Endodermal cell (in vitro differentiated cells): Measurements from ENCODE around the gene MASP2. TPM values are rescaled to one million over a fixed set of nuclear protein-coding genes. Genes with fewer than 3 reads are reported as not detected.

Experiments
- DNase-seq: peaks from one replicate; pipeline ENCODE4 v3.0.0-alpha.2; 2017
- H3K27ac ChIP-seq: 2 replicates; pipeline ENCODE4 v1.5.1; 2013; ENCODE audit warnings: mild to moderate bottlenecking, low read depth, low read length, moderate library complexity
- H3K27me3 ChIP-seq: 2 replicates; pipeline ENCODE4 v1.6.1; 2013; ENCODE audit warnings: mild to moderate bottlenecking, low read length, moderate library complexity; ENCODE audit not compliant: insufficient read depth, control insufficient read depth, poor library complexity, severe bottlenecking
- H3K36me3 ChIP-seq: 2 replicates; pipeline ENCODE4 v1.7.0; 2013; ENCODE audit warnings: mild to moderate bottlenecking, low read length, moderate library complexity; ENCODE audit not compliant: control insufficient read depth, insufficient read depth
- H3K4me1 ChIP-seq: one replicate; pipeline ENCODE4 v1.7.0; 2013; ENCODE audit warnings: low read length; ENCODE audit not compliant: control insufficient read depth, insufficient read depth
- H3K4me3 ChIP-seq: 2 replicates; pipeline ENCODE4 v1.5.1; 2013; ENCODE audit warnings: mild to moderate bottlenecking, low read length, moderate library complexity
- H3K9ac ChIP-seq: 2 replicates; pipeline ENCODE4 v1.6.1; 2013; ENCODE audit warnings: mild to moderate bottlenecking, low read length, moderate library complexity; ENCODE audit not compliant: poor library complexity, severe bottlenecking; ENCODE audit errors: extremely low read depth
- H3K9me3 ChIP-seq: 2 replicates; pipeline ENCODE4 v1.6.1; 2013; ENCODE audit warnings: mild to moderate bottlenecking, low read length, moderate library complexity; ENCODE audit not compliant: control insufficient read depth
- H3K27ac Mint-ChIP-seq: 2 replicates; pipeline ENCODE4 v1.8.0; 2020; ENCODE audit warnings: mixed read lengths
- H3K27me3 Mint-ChIP-seq: 2 replicates; pipeline ENCODE4 v1.8.0; 2021; ENCODE audit warnings: mild to moderate bottlenecking, mixed read lengths; ENCODE audit not compliant: insufficient read depth
- H3K36me3 Mint-ChIP-seq: 2 replicates; pipeline ENCODE4 v1.8.0; 2020; ENCODE audit warnings: low read depth, mixed read lengths
- H3K4me1 Mint-ChIP-seq: 2 replicates; pipeline ENCODE4 v1.8.0; 2020; ENCODE audit warnings: mixed read lengths
- H3K4me3 Mint-ChIP-seq: 2 replicates; pipeline ENCODE4 v1.8.0; 2020; ENCODE audit warnings: mild to moderate bottlenecking, moderate library complexity, mixed read lengths
- H3K9me3 Mint-ChIP-seq: 2 replicates; pipeline ENCODE4 v1.8.0; 2020; ENCODE audit warnings: mild to moderate bottlenecking, mixed read lengths
- CTCF ChIP-seq: fragments of 200-600 bp; sonication (generic); conservative IDR thresholded peaks from 2 replicates; pipeline ENCODE4 v1.5.0; 2021; ENCODE audit warnings: antibody characterized with exemption, mild to moderate bottlenecking
- WGBS, 2 experiments: methylation state at CpG; one replicate each; pipeline versions ENCODE4 v1.1.5 to v1.1.7; 2013; ENCODE audit warnings: missing lambda C conversion rate in 2 of 2, mixed read lengths in 1 of 2; ENCODE audit not compliant: insufficient coverage in 1 of 2, insufficient read length in 1 of 2; 5-methylcytosine and 5-hydroxymethylcytosine counted together
- total RNA-seq, 2 donors: library from RNA; stranded (reverse); fragmentation: NEBNext Ultra II Directional in 1 of 2; extraction: Animal tissue kit (Norgen Biotek cat#: 25700) in 1 of 2; gene quantifications; 2 replicates in 1 of 2; 3 replicates in 1 of 2; pipeline ENCODE4 v1.2.1, GENCODE V29; 2021

The MASP2 gene
- total RNA-seq, 2 donors from 2014 or later = 0.51 TPM; not detected in 1

DNA sequence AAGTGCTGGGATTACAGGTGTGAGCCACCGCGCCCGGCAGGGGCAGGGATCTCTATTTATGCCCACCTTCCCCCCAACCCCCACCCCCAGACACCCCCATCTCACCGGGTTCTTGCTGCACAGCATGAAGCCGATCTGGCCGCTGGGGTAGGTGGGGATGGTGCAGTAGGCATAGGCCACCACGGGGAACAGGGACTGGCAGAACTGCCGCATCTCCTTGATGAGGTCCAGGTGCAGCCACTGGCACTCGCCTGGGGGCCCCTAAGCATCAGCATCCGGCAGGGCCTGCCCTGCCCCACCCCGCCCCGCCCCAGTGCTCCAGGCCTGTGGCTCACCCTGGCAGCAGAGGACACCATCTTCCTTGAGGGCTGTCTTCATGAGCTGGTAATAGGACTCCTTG lies 8.6 kb upstream of the MASP2 start:
- H3K27ac Mint-ChIP-seq = no peak overlapping the region
- H3K9me3 Mint-ChIP-seq = no peaks in the 10 kb centered on the region
- Histone ChIP-seq H3K4me3 (no peak overlapping the region), H3K27ac (no peak overlapping the region), H3K9ac (no peak overlapping the region), H3K4me1 (peaks cover 3% of the 10 kb centered on the region), H3K36me3 (peaks cover 16% of the 10 kb centered on the region), H3K27me3 (no peaks in the 10 kb centered on the region), H3K9me3 (no peaks in the 10 kb centered on the region)
- no peaks in the 10 kb centered on the region for H3K27me3 Mint-ChIP-seq
- H3K4me1 Mint-ChIP-seq = peaks cover 8% of the 10 kb centered on the region
- peaks cover 24% of the 10 kb centered on the region for H3K36me3 Mint-ChIP-seq
- TF ChIP-seq CTCF = no peak
- no peak for DNase-seq
- WGBS, 2 experiments = 94% methylated on average over 8 to 12 of the region's 12 CpGs
- H3K4me3 Mint-ChIP-seq = no peak overlapping the region

DNA sequence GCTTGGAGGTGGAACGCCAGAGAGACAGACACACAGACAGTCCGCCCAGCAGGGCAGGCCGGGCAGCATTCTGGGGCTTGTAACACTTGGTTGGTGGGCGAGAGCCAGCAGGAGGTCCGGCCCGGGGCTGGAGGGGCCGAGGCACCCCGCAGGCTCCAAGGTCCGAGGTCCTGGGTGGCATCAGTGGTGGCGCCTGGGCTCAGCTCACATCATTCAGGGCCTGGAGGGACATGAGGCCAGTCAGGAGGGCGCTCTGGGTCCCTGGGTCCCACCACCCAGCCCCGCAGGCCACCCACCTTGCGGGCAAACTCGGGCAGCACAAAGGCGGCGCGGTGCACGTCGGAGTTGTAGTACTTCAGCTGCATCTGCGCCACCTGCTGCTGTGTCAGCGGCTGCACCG lies 7.6 kb upstream of the MASP2 start:
- Mint-ChIP-seq H3K4me3 (no peak overlapping the region), H3K36me3 (peaks cover 24% of the 10 kb centered on the region), H3K27ac (no peak overlapping the region)

DNA sequence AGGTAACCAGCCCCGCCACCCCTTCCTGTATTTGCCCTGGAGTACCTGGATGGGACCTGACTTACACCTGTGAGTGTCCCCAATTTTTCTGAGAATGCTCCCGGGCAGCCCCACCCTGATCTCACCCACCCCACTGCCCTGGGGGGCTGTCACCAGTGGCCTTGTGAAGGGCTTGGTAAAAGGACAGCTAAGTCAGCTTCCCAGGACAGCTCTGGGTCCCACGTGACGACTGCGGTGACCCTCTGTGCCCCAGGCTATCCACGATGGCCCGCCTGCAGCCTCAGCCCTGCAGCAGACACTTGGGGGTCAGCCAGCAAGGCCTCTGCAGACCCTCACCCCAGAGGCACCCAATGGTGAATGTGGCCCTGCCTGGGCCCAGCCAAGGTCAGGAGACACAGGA lies 7.1 kb upstream of the MASP2 start:
- TF ChIP-seq CTCF = no peak
- H3K36me3 ChIP-seq = peaks cover 16% of the 10 kb centered on the region
- Mint-ChIP-seq H3K36me3 (peaks cover 24% of the 10 kb centered on the region), H3K4me3 (no peak overlapping the region), H3K27me3 (no peaks in the 10 kb centered on the region), H3K9me3 (no peaks in the 10 kb centered on the region), H3K4me1 (peaks cover 6% of the 10 kb centered on the region), H3K27ac (no peak overlapping the region)
- H3K4me3 ChIP-seq = no peak overlapping the region
- DNase-seq = no peak
- WGBS, 2 experiments = 93% methylated on average over 3 to 7 of the region's 7 CpGs
- H3K27me3 ChIP-seq = no peaks in the 10 kb centered on the region
- no peak overlapping the region for H3K9ac ChIP-seq
- H3K9me3 ChIP-seq = no peaks in the 10 kb centered on the region
- no peak overlapping the region for H3K27ac ChIP-seq
- H3K4me1 ChIP-seq = peaks cover 3% of the 10 kb centered on the region

More for the DNA sequence above, 7.6 kb upstream of the MASP2 start:
- H3K4me1 ChIP-seq = peaks cover 3% of the 10 kb centered on the region
- peaks cover 16% of the 10 kb centered on the region for H3K36me3 ChIP-seq
- Mint-ChIP-seq H3K4me1 (peaks cover 6% of the 10 kb centered on the region), H3K9me3 (no peaks in the 10 kb centered on the region), H3K27me3 (no peaks in the 10 kb centered on the region)
- no peak for TF ChIP-seq CTCF
- no peak overlapping the region for H3K4me3 ChIP-seq
- no peak overlapping the region for H3K27ac ChIP-seq
- no peak overlapping the region for H3K9ac ChIP-seq
- H3K27me3 ChIP-seq = no peaks in the 10 kb centered on the region
- H3K9me3 ChIP-seq = no peaks in the 10 kb centered on the region
- WGBS, 2 experiments = 95% methylated on average over 17 to 22 of the region's 22 CpGs
- DNase-seq = no peak
